ENCODE data around the gene TSC22D2. TPM values are rescaled to one million over a fixed set of nuclear protein-coding genes. Genes with fewer than 3 reads are reported as not detected.
"Not testable (repeated sequence)": the region's sequence is repeated elsewhere in the genome, so short reads cannot be mapped to it uniquely, and the experiment has no call there.

TSC22D2 gene
- total RNA-seq, 1 donor from 2014 or later, result 16.0 TPM

DNA sequence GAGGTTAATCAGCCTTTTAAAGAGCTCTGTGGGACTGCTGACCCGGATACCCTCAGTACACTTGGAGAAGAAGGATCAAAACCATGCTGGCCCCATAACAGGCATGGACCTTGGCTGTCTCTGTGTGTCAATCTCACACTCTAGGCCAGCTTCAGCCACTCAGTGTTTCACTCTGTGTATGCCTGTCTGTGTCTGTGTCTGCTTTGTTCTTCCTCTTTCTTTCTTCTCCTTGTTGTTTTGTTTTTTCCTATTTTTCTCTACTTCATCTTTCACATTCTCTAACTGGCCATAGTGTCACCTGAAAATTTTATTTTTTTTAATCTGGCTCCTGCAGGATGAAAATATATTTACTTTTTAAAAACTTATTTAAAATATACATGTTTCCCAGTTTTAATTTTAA, 87.1 kb downstream of the TSC22D2 start:
- no peak for DNase-seq (ENCODE audit: low read depth)
- TF ChIP-seq, protein P1, sequence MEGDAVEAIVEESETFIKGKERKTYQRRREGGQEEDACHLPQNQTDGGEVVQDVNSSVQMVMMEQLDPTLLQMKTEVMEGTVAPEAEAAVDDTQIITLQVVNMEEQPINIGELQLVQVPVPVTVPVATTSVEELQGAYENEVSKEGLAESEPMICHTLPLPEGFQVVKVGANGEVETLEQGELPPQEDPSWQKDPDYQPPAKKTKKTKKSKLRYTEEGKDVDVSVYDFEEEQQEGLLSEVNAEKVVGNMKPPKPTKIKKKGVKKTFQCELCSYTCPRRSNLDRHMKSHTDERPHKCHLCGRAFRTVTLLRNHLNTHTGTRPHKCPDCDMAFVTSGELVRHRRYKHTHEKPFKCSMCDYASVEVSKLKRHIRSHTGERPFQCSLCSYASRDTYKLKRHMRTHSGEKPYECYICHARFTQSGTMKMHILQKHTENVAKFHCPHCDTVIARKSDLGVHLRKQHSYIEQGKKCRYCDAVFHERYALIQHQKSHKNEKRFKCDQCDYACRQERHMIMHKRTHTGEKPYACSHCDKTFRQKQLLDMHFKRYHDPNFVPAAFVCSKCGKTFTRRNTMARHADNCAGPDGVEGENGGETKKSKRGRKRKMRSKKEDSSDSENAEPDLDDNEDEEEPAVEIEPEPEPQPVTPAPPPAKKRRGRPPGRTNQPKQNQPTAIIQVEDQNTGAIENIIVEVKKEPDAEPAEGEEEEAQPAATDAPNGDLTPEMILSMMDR (conservative IDR thresholded peaks at IDR 0.05; ENCODE audit: low read depth, low read length), result no peak
- no peak overlapping the region for H3K4me3 ChIP-seq (ENCODE audit: low read depth, low read length)

DNA sequence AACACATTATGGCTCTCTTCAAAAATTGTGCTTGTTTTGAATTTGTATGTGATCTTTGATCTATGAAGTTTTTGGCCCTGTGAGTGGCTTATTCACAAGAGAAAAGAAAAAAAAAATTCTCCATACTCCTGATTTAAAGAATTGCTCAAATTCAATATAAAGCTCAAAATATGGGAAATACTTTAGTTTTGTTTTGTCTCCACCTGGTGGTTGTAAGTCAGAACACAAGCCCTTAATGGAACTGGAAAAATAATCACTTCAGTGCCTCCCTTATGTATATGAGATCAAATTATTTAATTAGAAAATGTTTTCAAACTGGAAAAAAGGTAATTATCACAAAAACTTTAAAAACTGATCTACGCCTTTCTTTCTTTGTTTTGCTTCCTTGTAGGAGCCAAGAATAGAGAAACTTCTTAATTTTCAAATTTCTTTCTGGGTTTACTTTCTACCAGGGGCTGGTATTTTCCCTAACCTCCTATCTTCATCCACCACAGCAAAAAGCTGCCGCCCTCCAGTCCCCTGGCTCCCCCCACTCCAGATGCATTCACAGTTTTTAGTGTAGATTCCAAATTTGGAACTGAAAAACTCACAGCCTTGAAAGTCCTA, 87.6 kb downstream of the TSC22D2 start:
- H3K4me3 ChIP-seq (ENCODE audit: low read depth, low read length), result no peak overlapping the region
- TF ChIP-seq, protein P1 (conservative IDR thresholded peaks at IDR 0.05; ENCODE audit: low read depth, low read length), result peak; percentile 71
- DNase-seq (ENCODE audit: low read depth), result peak; percentile 7

DNA sequence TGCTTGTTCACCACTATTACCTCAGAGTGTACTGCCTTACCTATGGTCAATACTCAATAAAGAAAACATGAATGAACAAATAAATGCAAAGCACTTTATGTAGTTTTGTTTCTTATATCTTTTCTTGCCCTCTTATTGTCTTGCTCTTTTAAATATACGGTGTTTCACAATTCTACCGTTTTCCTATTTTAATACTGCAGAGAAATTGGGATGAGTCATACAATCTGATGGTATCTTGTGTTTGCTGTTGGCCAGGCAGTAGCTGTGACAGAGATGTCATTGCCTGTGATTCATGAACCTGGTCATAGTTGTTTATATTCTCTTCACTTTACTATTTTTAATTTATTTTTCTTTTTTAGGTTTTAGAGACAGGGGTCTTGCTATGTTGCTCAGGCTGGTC, 89.9 kb downstream of the TSC22D2 start:
- TF ChIP-seq, protein P1 (conservative IDR thresholded peaks at IDR 0.05; ENCODE audit: low read depth, low read length), result no peak
- DNase-seq (ENCODE audit: low read depth), result no peak
- H3K4me3 ChIP-seq (ENCODE audit: low read depth, low read length), result no peak overlapping the region

DNA sequence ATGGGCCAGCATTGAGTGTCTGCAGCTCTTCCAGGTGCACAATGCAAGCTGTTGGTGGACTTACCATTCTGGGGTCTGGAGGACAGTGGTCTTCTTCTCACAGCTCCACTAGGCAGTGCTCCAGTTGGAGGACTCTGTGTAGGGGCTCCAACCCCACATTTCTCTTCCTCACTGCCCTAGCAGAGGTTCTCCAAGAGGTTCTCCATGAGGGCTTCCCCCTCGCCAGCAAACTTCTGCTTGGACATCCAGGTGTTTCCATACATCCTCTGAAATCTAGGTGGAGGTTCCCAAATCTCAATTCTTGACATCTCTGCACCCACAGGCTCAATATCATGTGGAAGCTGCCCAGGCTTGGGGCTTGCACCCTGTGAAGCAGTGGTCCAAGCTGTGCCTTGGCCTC, 92.9 kb downstream of the TSC22D2 start:
- not testable (repeated sequence) for DNase-seq (ENCODE audit: low read depth); H3K4me3 ChIP-seq (ENCODE audit: low read depth, low read length)

DNA sequence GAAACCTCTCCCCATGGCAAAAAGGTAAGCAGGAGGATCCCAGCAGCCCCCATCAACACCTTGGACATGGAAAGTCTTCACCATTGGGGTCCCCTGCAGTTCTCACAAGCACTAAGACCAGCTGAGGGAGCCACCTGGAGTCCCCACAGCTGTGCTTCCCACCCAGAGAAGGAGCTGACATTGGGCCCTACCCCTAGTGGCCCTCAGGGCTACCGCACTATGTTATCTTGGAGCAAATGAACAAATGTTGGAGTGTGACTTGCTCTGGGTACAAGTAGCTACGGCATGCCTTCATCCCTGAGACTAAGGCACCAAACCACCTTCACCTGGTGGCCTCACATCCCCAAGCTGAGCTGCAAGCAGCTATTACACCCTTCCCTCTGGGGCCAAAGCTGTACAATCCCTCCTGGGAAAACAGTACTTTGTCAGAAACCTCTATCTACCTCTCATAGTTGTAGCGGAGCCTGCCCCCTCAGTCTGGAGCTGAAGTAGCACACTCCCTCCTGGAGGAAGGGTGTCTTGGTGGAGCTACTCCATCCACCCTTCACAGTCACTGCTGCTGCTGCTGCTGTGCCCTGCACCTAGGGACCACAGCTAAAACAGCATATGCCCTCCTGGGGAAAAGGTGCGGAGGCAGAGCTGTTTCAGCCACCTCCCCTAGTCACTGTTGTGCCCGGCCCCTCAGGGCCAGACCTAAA, 95.5 kb downstream of the TSC22D2 start:
- no peak for DNase-seq (ENCODE audit: low read depth)
- TF ChIP-seq, protein P1 (conservative IDR thresholded peaks at IDR 0.05; ENCODE audit: low read depth, low read length), result no peak
- H3K4me3 ChIP-seq (ENCODE audit: low read depth, low read length), result no peak overlapping the region

DNA sequence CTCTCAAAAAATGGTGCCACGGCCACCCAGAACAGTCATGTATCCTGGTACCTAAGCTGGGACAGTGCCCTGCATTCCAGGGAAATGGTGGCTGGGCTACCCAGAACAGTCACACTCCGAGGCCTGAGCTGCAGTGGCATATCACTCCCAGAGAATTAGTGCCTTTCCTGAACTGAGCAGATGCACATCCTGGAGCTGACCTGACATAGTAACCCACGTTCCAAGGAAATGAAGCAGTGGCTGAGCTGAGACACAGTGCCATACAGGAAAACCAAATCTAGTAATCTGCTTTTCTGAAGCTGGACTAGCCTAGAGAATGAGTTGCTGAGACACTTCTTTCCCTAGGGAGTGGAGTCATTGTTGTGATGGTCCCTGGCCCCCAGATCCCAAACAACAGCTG, 96.4 kb downstream of the TSC22D2 start:
- TF ChIP-seq, protein P1 (conservative IDR thresholded peaks at IDR 0.05; ENCODE audit: low read depth, low read length), result no peak
- no peak overlapping the region for H3K4me3 ChIP-seq (ENCODE audit: low read depth, low read length)
- no peak for DNase-seq (ENCODE audit: low read depth)

DNA sequence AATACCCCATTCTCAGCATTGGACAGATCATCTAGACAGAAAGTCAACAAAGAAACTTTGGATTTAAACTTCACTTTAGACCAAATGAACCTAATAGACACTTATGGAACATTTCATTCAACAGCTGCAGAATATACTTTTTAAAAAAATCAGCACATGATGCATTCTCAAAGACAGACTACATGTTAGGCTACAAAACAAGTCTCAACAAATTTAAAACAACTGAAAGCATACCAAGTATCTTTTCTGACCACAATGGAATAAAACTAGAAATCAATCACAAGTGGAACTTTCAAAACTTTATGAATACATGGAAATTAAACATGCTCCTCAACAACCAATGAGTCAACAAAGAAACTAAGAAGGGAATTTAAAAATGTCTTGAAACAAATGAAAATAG, 100.3 kb downstream of the TSC22D2 start:
- DNase-seq (ENCODE audit: low read depth), result no peak
- H3K4me3 ChIP-seq (ENCODE audit: low read depth, low read length), result no peak overlapping the region
- TF ChIP-seq, protein P1 (conservative IDR thresholded peaks at IDR 0.05; ENCODE audit: low read depth, low read length), result no peak

Measured in epithelial cell of proximal tubule (primary cell).